BJ (cell line): Measurements from ENCODE around the gene RESP18. TPM values are rescaled to one million over a fixed set of nuclear protein-coding genes. Genes with fewer than 3 reads are reported as not detected.
A peak's percentile ranks its signal among the peaks of the same experiment; 100 is the strongest.

Experiments
- CTCF ChIA-PET: fragments of 350-600 bp; formaldehyde crosslinking; extraction: SDS; loops from one replicate; lab custom pipeline; 2021; ENCODE audit warnings: antibody characterized with exemption, inconsistent platforms; lab: Yijun Ruan, JAX
- POLR2A ChIA-PET: fragments of 300-600 bp; sonication (Branson Sonifier 250); formaldehyde crosslinking; extraction: SDS; loops from one replicate; lab custom pipeline; 2021; ENCODE audit warnings: antibody characterized with exemption; lab: Charles Lee
- DNase-seq: peaks from one replicate; pipeline ENCODE4 v3.0.0-alpha.2; 2011; ENCODE audit warnings: low read depth
- H3K27me3 ChIP-seq: 2 replicates; pipeline ENCODE4 v1.6.0; 2011; ENCODE audit warnings: low read length; ENCODE audit not compliant: control insufficient read depth, insufficient read depth
- H3K36me3 ChIP-seq: 2 replicates; pipeline ENCODE4 v1.5.1; 2011; ENCODE audit warnings: low read length; ENCODE audit not compliant: control insufficient read depth, insufficient read depth
- H3K4me3 ChIP-seq: 2 replicates; pipeline ENCODE4 v1.5.1; 2011; ENCODE audit warnings: low read depth, mild to moderate bottlenecking, control low read depth, low read length
- CTCF ChIP-seq: IDR thresholded peaks from 2 replicates; pipeline ENCODE4 v1.5.1; 2011; ENCODE audit warnings: low read depth, mild to moderate bottlenecking, control low read depth, inconsistent platforms, low read length, moderate library complexity; ENCODE audit not compliant: insufficient read depth
- polyA plus RNA-seq: library from polyadenylated mRNA; depleted of rRNA; stranded (reverse); fragments of >200 nt; gene quantifications from 2 replicates; pipeline ENCODE4 v1.2.3, GENCODE V29; 2011

RESP18 gene
- polyA plus RNA-seq, 1 experiment: not detected

DNA sequence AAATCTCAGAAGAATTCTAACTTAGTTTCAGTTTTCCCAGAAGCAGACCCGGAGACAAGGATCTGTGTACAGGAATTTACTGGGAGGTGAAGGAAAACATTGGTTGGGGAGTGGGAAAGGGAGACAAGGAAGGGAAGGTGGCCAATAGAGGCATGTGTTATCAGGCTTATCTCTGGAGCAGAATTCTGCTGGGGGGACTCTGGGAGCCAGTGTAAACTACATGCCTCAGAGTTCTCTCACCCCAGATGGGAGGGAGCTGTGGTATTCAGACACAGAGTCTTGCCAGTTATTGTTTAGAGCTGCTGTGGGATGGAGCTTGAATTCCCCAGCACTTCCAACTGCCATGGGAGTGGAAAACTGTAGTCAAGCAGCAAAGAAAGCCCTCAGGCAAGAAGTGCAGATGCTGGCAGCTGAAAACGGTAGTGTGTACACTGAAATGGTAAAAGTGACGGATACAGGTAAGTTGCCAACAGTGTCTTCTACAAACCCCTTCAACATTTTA is 36.2 kb upstream of the RESP18 start:
- ChIA-PET CTCF (interaction anchor here (0.6 to 3.6 kb wide), 6 partner anchors 10 to 209 kb away, joined by 3 to 15 read pairs (median 4); no protein-coding TSS in a partner anchor), POLR2A (interaction anchor here (0.5 kb wide), 1 partner anchor 318 kb away, joined by 5 read pairs; no protein-coding TSS in a partner anchor)
- H3K4me3 ChIP-seq: no peak overlapping the region

GRCh38 chr2:219362524-219363164 is 30.1 kb upstream of the RESP18 start:
- TF ChIP-seq CTCF: no peak
- CTCF ChIA-PET: no interaction called here
- POLR2A ChIA-PET: no interaction called here
- no peak overlapping the region for H3K4me3 ChIP-seq
- H3K36me3 ChIP-seq: no peaks in the 10 kb centered on the region
- peak; percentile 91 for DNase-seq
- peaks cover 24% of the 10 kb centered on the region for H3K27me3 ChIP-seq

More for the DNA sequence above, 36.2 kb upstream of the RESP18 start:
- DNase-seq: peak; percentile 88
- peaks cover 3% of the 10 kb centered on the region for H3K36me3 ChIP-seq
- no peak for TF ChIP-seq CTCF
- H3K27me3 ChIP-seq: no peaks in the 10 kb centered on the region

DNA sequence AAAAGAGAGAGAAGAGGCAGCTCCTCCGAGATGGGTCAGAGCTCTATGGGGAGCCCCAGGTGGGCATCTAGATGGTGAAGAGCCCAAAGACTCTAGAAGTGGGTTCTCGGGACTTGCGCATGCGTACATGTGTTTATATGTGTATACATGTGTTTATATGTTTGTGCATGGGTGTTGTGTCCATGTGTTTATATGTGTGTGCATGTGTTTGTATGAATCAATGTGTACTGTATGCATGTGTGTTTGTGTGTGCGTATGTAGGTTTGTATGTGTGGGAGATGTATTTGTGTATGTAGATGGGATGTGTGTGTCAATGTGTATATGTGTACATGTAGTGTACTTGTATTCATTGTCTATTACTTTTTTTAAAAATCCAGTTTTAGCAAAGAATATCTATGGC is 29.5 kb upstream of the RESP18 start:
- no peaks in the 10 kb centered on the region for H3K36me3 ChIP-seq
- H3K4me3 ChIP-seq: no peak overlapping the region
- ChIA-PET CTCF (interaction anchor here (1.3 kb wide), 1 partner anchor 11 kb away, joined by 7 read pairs; no protein-coding TSS in a partner anchor), POLR2A (no interaction called here)
- H3K27me3 ChIP-seq: peaks cover 24% of the 10 kb centered on the region
- no peak for DNase-seq
- no peak for TF ChIP-seq CTCF

DNA sequence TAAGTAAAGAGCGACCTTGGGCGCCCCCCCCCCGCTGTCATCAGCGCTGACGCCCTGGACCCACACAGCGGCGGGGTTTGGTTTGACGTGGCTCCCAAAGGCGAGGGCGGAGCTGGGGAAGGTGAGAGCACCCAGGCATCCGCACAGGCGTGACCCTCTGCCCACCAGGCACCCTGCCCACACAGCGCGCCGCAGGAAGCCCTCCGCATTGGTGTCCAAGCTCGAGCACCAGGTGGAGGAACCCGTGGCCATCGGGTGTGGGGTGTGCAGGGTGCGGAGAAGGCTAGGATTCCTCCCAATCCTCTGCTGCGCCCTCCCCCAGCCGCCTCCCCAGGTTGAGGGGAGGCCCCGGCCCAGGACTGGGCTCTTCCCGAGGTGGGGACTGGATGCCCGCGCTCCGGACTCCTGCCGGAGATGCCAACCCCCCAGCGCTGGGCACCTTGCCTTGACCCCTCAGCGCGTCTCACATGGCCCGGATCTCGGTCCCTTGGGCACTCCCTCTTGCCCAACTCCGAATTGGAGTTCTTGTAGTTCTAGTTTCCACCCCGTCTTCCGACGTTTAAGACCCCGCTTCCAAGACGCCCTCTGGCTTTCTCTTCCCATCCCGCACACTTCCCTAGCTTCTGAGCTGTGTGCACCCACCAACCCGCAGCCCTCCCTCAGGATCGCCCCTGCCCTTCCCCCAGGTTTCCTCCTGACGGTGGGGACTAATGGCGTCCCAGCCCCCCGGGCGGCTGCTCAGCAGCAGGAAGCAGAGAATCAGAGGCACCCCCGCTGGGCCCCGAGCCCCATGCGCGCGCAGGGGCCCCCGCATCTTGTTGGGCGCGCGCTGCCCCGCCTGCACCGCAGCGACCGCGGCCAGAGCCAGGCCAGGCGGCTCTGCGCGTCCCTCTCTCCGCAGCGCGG is 25.9 kb upstream of the RESP18 start:
- DNase-seq: no peak
- CTCF ChIA-PET: interaction anchor here (0.6 to 0.9 kb wide), 2 partner anchors 64 to 210 kb away, joined by 4 to 6 read pairs; no protein-coding TSS in a partner anchor

More for the DNA sequence above, 25.9 kb upstream of the RESP18 start:
- H3K4me3 ChIP-seq: no peak overlapping the region
- H3K27me3 ChIP-seq: peaks cover 27% of the 10 kb centered on the region
- TF ChIP-seq CTCF: no peak
- POLR2A ChIA-PET: no interaction called here
- no peaks in the 10 kb centered on the region for H3K36me3 ChIP-seq
